ENCODE measurements around the gene YBX1.
"Not testable (repeated sequence)": the region's sequence is repeated elsewhere in the genome, so short reads cannot be mapped to it uniquely, and the experiment has no call there.

YBX1 gene

DNA sequence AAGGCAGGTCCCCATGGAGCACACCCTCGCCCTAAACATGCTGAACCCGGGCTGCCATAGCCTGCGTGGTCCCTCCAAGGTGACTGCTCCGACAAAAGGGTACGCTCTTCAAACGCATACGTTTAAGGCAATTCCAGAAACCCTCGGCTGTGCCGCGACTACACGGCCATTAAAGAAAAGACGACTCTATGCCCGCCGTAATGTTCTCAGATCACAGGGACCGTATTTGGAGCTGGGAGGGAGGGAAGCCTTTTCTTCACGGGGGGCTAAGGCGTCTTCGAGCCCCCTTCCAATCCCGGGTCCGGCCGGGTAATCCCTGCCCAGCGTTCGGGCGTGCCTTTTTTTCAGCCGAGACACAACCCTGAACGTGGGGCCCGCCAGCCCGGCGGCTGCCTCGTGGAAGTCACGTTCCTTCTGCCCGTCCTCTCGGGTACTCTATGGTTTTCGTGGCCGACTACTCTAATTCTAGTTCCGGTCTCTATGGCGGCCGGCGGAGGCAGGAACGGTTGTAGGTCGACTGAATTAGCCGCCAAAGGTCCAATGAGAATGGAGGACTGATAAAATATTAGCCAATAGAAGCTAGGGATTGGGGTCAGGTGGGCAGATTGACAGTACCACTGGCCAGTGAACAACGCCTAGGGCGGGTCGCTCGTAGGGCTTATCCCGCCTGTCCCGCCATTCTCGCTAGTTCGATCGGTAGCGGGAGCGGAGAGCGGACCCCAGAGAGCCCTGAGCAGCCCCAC lies at the start of gene YBX1:
Gene YBX1 (plus strand): TSS at position 678 of the 743 bp plus-strand sequence. CDS start 148 bp downstream, outside the sequence.
- DNase-seq (ENCODE audit: low spot score) = peak; percentile 97

DNA sequence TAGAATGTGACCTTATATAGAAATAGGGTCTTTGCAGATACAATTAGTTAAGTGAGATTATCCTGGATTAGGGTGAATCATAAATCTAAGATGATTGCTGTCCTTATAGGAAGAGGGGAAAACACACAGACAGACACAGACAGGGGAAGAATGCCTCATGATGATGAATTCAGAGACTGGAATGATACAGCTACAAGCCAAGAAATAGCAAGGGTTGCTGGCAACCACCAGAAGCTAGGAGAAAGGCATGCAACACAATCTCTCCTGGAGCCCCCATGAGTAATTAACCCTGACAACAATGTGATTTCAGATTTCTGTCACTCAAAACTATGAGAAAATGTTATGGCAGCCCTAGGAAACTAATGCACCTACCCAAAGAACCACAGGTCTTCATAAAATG lies 43.1 kb upstream of the YBX1 start:
- no peak for DNase-seq (ENCODE audit: low spot score)

DNA sequence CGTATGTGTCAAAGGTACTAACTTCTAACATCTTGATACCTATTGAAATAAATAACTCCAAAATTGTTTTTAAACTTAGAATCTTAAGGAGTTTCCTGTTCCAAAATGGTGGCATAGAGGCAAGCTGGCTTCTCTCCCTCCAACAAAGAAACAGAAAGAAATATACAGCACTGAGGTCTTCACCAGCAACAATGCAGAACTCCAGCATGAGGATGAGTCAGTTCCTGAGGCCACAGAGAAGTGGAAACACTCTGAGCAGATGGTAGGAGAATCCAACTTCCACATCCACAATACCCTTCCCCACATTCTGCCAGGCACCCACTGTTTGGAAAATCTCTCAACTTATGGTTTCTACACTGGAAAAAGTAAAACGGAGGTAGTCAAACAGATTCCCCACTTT lies 36.2 kb upstream of the YBX1 start:
- DNase-seq (ENCODE audit: low spot score) = no peak

DNA sequence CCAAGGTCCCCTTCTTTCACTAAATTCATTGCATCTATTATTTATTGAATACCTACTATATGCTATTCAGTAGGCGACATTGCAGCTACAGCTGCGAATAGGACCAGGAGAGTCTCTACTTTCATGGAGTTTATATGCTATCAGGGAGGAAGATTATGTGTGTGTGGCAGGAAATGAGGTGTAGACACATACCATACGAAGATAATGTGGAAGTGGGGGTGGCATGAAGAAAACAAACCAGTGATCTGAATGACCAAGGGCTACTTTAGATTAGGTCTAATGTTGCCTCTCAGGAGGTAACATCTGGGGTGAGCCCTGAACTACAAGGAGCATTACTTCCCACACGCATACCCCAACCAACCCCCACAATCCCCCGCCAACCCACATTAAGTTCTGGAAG lies 25.0 kb upstream of the YBX1 start:
- no peak for DNase-seq (ENCODE audit: low spot score)

DNA sequence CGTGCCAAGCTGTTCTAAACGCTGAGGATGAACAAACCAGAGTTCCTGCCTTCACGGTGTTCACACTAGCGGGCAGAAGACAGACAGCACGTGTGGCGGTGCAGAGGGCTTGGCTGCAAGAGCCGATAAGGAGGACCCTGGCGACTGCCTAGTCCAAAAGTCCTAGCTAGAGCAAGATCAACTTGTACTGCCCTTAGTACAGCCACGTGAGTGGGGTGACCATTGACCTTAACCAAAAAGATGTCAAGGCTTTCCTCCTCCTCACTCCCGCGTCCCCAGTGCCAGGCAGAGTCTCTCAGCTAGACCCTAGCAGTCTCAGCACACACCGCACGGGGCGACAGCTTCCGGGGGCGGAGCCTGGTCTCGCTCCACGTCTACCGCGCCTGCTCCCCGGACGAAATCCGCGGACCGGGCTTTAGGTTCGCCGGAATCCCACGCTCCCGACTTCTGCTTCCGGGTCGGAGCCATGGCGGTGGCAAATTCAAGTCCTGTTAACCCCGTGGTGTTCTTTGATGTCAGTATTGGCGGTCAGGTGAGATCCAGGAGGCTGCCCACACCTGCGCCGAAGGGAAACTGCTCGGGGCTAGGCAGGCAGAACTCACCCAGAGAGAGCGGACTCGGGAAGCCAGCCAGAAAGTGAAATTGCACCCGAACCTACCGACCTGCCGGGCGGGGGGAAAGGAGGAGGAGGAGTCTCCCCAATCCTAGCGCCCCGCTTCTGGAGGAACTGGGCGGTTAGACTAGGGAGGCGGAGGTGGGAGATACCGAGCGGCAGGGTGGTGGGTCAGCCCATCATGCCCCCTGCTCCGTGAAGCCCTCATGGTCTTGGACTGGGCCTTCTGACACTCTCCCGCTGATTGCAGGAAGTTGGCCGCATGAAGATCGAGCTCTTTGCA lies 24.0 kb upstream of the YBX1 start, which contains the start of gene PPIH:
Gene PPIH (plus strand): TSS at position 443 of the 896 bp plus-strand sequence. CDS start 24 bp downstream, at position 467.
- peak; percentile 95 for DNase-seq (ENCODE audit: low spot score)

DNA sequence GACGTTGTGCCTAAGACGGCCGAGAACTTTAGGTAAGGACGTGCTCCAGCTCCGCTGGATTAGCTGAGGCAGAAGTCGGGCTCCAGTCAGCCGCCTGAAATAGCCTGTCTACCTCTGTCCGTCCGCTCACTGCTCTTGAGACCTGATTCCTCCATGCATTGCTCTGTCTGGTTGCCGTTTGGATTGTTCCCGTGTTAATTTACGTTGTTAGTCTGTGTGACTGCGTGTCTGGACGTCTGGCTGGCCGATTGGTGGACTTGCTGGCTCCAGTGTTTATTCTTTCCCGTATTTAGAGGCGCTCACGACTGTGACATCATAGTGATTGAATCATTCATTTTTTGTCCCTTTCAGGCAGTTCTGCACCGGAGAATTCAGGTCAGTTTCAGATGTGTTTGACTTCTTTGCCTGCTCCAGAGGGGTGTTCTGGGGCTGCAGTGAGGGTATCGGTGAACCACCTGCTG lies 23.3 kb upstream of the YBX1 start:
- DNase-seq (ENCODE audit: low spot score) = no peak

DNA sequence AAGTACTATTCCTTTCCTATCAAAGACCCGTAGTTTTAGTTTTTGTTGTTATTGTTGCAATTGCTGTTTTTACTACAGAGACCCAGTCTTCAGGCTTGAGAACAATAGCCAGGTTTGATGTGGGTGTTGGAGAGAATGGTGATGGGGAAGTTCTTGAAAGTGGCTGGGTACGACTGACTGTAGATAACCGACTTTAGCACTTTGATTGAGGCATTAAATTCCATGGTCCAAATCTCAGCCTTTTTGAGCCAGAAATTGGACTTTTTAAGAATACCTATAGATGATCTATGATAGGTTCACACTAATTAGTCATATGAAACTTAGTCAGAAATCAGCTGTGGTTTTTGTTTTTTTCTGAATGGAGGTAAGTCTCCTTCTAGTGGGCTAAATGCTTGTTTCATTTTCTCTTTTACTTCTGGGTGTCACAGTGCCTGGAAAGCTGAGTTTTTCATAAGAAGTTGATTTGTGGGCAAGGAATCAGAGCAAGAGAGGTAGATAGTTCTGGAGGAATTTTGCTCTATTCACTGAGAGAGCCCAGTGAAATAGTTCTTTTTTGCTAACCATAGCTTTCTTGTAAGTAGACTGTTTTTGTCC lies 21.2 kb upstream of the YBX1 start:
- DNase-seq (ENCODE audit: low spot score) = no peak

DNA sequence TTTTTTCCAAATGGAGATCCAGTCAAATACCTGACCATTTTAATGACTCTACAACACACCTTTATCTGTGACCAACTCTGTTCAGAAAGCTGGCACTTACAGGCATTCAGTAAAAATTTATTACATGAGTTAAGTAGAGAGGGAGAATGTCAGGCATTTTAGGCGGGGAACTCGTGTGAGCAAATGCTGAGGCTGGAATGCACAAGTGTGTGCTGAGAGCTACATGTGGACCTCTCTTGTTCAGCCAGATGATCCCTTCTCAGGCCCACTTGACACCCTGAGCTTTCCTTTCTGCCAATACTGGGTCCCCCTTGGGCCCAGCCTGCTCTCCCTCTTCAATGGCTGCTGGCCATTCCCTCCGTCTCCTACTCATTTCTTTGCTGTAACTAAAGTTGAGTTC lies 12.3 kb upstream of the YBX1 start:
- no peak for DNase-seq (ENCODE audit: low spot score)

DNA sequence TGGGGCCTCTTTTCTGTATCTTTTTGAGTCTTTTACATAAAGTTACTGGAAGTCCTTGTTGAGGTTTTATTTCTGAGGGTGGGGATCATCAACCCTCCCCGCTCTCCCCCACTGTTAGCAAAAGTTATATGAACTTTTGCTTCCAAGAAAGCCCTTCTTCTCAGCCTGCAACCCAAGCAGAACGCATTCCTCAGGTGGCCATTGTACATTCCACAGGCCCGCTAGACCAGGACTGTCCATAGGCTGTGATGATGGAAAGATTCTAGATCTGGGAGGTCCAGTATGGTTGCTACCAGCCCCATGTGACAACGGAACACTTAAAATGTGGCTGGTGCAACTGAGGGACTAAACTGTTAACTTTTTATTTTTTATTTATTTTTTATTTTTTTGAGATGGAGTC lies 11.8 kb upstream of the YBX1 start:
- DNase-seq (ENCODE audit: low spot score) = no peak

DNA sequence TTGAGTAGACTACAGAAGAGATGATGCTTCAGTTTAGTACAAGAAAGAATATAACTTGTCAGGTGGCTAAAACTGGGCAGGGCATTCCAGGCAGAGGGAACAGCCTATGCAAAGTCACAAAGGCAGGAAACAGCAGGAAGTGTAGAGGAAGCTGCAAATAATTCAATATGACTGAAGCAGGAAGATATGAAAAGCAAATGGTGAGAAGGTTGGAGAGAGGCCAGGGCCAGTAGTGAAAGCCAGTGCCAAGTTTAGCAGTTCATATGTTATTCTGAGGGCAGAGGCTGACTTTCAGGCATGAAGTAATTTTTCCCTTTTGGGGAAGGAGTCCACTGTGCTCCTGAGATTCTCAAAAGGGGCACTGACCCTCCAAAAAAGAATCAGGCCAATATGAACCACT lies 8.0 kb upstream of the YBX1 start:
- no peak for DNase-seq (ENCODE audit: low spot score)

DNA sequence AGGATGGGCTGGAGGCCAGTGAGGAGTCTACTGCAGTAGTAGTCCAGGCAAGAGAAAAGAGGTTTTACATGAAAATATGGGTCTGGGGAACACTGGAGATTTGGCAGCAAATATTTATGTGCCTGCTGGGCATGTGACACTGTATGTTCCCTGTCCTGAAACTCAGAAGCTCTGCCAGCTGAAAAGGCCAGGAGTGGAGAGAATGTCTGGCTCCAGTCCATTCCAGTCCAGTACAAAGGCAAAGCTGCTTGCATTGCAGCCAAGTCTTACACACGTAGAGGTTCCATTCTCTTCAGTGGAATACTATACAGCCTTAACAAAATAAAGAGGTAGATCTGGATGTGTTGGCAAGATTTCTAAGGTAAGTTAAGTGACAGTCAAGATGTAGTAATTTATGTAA lies 7.5 kb upstream of the YBX1 start:
- no peak for DNase-seq (ENCODE audit: low spot score)

DNA sequence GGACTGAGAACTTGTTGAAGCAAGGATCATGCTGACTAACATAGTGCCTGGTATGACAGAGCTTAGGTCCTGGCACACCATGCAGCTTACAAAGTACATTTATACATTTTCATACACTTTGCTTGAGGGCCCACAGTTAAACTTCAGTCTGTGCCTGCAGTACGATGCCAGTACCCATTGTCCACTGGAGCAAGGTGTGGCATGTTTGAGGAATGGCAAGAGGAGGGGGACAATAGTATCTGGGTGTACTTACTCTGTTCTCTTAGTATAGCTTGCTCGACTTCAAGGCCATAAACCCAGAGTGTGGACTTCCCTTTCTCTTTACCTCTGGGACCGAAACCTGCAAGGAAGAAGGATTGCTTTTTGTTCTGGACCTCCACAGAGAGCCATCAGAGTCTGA lies 6.8 kb upstream of the YBX1 start:
- no peak for DNase-seq (ENCODE audit: low spot score)

DNA sequence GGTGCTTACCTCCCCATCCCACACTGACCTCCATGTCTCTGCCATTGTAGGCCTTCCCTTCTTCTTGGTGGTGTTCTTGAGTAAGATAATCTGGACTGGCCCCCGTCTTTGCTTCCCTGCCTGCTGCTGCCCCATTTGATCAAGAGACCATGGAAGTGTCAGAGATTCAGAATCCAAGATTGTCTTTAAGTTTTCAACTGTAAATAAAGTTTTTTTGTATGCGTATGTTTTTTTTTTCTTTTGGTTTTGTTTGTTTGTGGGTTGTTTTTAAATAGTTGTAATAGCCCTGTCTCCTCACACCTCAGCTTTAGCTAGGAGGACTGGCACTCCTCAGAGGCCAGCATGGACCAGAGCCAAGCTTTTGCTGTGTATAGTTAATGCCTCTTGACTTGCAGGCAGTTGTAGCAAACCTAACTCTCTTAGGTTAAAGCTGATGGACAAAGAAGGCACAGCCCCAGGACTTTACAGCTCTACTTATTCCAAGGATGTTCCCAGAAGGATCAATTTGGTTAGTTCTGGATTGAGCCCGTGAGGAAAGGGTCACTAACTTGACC lies 5.6 kb upstream of the YBX1 start:
- DNase-seq (ENCODE audit: low spot score) = no peak

DNA sequence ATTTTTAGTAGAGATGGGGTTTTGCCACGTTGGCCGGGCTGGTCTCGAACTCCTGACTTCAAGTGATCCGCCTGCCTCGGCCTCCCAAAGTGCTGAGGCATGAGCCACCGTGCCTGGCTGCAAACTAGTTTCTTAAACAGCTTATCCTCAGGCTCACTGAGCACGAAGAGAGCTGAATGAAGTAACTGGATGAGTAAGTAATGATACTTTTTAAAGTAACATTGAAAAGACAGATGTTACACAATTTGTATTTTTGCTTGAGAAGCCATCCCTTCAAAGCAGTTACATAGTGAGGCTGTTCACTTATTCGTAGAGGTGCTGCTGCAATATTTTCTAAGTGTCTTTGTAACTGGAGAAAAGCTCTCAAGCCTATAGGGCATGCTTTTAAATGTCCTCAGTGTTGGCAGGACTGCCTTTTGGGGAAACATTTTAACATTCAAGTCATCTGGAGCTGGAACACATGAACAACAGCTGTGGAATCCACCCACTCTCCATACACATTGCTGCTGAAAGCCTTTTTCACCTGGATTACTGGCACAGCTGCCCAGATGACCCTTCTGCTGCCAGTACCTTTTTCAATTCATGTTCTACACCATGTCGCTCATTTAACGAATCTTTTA lies 2.7 kb upstream of the YBX1 start:
- no peak for DNase-seq (ENCODE audit: low spot score)

DNA sequence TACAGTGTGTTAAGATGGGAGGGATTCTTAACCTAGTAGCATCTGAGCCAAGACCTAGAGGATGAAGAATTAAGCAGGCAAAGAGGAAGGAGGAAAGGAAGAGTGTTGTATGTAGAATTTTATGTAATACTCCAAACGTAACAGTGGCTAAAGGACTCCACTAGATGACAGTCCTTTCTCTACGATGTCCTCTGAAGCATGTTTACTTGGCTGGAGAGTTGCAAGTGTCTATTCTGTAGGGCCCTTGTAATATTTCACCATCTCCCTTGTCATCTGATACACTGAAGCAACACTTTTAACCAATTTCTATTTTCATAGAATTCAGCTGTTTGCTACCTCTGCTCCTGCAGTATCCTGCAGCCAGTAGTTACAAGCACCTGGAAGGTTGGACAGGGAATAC lies 2.2 kb upstream of the YBX1 start:
- no peak for DNase-seq (ENCODE audit: low spot score)

DNA sequence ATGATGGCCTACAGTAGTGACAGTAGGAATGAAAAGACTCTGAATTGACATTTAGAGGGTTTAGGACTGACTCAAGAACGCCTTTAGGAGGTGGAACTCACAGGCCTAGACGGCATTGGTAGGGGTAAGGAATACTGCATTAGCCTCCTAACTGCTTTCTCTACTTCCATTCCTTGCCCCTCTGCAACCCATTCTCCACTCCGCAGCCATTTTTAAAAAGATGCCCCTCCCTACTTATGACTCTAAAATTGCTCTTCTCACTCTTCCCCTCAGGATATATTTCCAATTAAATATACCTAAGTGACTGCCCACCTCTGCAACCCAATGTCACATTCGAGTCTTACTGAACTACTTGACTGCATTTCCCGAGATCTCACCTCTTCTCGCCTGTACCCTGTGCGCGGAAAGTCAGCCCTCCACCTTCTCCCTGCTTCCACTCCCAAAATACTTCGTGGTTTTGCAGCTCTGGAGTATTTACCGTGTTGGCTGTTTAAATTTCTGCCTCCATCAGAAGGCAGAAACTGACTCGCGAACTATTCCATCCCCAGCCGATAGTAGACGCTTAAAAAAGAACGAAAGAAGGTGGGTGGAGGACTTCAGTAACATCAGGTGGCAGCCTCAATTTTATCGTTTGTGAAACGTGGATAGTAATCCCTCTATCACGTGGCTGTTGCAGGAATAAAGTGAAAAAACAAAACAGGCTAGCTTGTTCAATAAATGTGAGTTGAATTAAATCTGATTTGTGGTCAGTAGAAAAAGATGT lies 1.1 kb upstream of the YBX1 start:
- DNase-seq (ENCODE audit: low spot score) = no peak

DNA sequence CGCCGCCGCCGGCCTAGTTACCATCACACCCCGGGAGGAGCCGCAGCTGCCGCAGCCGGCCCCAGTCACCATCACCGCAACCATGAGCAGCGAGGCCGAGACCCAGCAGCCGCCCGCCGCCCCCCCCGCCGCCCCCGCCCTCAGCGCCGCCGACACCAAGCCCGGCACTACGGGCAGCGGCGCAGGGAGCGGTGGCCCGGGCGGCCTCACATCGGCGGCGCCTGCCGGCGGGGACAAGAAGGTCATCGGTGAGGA lies 193 bp downstream of the YBX1 start:
- DNase-seq (ENCODE audit: low spot score) = not testable (repeated sequence)

DNA sequence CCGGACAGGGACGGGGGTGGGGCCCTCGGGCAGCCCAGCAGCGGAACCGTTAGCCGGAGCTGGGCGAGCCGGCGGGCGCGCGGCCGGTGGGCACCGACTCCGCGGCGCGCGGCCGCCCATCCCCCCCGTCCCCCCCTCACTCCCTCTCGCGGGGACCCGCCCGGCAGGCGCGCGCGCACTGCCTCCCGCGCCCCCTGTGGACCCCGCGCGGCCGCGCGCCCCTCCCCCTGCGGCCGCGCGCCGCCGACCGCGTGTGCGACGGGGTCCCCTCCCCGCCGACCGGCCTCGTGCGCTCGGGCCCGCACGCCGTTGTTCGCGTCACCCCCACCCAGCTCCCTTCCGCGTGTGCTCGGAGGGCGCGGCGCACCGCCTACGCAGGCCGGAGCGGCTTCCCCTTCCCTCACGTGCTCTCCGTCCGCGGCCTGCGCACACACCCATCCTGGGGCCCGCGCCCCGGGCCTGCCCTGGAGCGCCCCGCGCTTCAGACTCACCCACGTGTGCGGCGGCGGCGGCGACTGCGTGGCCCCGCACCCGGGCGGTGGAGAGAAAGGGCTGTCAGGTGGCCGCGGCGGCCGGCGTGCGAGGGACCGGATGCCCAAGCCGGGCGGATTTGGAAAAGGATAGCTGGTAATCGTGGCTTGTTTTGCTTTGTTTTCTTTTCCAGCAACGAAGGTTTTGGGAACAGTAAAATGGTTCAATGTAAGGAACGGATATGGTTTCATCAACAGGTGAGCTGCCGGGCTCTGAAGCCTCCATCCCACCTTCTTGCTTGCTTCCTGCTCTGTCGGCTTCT lies 717 bp downstream of the YBX1 start:
- DNase-seq (ENCODE audit: low spot score) = peak; percentile 58

DNA sequence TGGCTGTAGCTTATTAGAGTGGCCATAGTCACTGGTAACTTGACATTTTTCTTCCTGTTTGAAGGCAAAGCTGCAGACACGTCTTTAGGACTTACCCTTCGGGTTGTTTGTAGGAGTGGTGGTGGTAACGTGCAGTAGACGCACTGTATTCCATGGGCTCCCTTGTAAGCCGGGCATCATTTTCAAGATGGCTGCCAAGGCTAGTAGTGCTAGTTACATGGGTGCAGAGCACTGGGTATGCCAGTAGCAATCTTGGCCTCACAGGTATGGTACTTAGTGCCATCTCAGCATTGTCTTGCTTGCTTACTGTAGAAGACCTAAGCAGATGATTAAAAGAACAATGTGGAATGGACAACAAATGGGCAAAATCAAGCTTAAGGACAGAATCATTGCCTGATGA lies 1.9 kb downstream of the YBX1 start:
- no peak for DNase-seq (ENCODE audit: low spot score)

DNA sequence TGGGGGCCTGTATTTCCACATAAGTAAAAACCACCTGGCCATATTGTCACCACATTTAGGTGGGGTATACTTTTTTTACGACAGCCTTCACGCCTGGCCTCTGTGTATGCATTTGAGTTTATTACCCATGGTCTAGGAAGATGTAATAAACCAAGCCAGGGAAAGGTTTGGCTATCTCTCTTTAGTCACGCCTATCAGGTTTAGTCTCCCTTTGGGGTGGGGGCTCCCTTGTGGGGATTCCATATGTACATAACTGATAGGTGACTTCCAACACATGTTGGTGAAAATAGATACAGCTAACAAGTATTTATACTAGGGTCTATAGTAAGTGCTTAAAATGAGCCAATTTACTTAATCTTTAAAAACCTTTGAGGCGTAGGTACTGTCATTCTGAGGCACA lies 4.2 kb downstream of the YBX1 start:
- DNase-seq (ENCODE audit: low spot score) = no peak

DNA sequence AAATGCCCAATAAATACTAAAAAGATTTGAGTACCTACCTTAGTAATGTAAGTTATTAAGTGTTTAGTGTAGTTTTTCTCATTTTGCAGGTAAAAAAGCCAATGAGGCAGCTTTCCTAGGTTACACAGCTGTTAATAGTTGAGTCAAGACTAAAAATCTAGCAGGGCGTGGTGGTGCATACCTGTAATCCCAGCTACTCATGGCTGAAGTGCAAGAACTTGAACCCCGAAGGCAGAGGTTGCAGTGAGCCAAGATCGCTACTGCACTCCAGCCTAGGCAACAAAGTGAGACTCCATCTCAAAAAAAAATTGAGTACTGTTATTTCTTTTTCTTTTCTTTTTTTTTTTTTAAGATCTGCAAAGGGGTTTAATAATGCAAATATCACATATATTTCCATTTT lies 7.7 kb downstream of the YBX1 start:
- no peak for DNase-seq (ENCODE audit: low spot score)
